GM21786 (cell line): ENCODE measurements around the gene COX4I2.
A peak's percentile ranks its signal among the peaks of the same experiment; 100 is the strongest.
"Not testable (repeated sequence)": the region's sequence is repeated elsewhere in the genome, so short reads cannot be mapped to it uniquely, and the experiment has no call there.

ENCODE experiments used
- ATAC-seq: cut with Tn5 transposase; IDR thresholded peaks from one replicate; pipeline ENCODE4 v1.9.1; 2021; ENCODE audit not compliant: unreplicated experiment

COX4I2 gene

GRCh38 chr20:31653561-31653960, 15.8 kb downstream of the COX4I2 start:
- ATAC-seq = no peak

- ATAC-seq = no peak
These were observed 16.8 kb downstream of the COX4I2 start for GRCh38 chr20:31654534-31654933.

DNA sequence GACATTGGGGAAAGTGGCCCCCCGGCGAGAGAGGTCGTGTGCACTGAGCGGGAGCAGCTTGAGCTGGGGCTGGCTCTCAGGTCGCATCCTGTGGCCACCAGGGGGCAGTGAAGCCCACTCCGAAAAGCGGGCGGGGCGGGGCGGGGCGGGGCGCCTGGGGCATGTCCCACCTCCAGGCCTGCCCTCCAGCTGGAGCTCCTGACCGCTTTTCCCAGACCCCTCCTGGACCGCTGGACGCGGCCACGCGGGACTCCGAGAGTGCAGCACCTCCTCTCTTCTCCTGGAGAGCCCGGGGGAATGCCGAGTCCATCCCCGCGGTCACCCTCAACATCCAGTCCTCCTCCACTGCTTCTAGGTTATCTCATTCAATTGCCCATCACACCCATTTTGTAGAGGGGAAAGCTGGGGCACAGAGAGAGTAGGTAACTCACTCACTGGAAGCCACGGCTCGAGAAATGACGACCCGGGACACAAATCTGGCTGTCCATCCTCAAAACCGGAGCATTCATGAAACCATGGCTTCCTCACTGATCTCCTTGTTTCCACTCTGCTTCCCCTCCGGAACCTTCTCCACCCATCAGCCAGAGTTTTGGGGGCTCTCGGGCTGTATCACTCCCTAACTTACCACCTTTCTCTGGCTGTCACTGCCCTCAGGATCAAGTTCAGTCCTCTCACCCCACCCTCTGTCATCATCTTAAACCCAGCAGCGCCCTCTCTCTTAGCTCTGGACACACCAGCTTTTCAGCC, 24.1 kb downstream of the COX4I2 start:
- peak; percentile 48 for ATAC-seq

GRCh38 chr20:31662372-31662854, 24.7 kb downstream of the COX4I2 start:
- ATAC-seq = no peak

- ATAC-seq = no peak
These were observed 25.8 kb downstream of the COX4I2 start for GRCh38 chr20:31663524-31663837.

GRCh38 chr20:31663838-31664695, 26.4 kb downstream of the COX4I2 start:
- ATAC-seq = no peak

- ATAC-seq = no peak
These were observed 27.1 kb downstream of the COX4I2 start for GRCh38 chr20:31664696-31665354.

DNA sequence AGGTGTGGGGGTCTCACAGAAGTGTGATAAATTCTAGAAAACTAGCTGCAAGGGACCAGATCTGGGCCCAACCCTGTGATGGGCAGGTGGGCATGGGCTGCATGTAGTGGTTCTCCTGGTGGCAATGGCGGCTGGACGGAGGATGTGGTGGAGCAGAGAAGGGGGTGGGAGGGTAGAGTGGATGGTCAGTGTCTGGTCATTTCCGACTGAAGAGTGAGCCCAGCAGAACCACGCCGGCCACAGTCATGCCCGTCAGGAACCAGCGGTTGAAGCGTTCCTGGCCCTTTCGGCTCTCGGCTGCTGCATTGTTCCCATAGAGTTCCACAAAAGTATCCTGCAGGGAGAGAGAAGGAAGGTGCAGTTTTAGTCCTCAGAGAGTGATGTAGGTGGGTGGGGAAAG, 28.0 kb downstream of the COX4I2 start:
- no peak for ATAC-seq

- ATAC-seq = no peak
These were observed 28.7 kb downstream of the COX4I2 start for GRCh38 chr20:31666258-31667042.

DNA sequence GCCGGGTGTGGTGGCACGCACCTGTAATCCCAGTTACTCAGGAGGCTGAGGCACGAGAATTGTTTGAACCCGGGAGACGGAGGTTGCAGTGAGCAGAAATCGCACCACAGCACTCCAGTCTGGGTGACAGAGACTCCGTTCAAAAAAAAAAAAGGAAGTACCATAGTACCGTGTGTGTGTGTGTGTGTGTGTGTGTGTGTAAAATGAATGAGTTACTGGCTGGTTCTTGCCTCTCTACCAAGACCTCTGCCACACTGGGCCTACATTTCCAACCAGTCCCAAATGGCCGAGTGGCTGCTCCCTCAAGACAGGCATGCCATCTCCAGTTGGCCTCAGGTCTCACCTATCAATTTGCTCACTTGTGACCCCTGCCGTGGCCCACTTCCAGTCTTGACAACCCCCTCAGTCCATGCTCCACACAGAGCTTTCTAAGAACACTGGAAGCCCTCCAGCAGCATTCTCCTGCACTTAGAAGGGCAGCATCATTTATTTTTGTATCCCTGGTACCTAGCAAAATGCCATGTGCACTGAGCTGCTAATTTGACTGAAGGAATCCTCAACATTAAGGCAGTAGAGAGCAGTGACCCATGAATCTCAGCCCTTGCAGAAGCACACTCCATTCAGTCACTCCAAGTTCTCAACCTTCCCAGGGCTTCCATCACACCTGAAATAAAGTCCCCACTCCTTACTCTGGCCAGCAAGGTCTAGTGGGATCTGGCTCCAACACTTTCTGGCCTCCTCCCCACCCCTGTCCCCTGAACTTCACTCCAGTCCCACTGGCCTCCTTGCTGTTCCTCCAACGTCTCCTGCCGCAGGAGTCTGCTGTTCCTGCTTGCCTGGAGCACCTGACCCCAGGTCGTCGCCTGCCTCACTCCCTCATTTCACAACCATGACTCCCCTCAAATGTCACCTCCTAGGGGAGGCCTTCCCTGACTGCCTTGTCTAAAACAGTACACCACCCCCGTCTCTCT, 29.9 kb downstream of the COX4I2 start:
- ATAC-seq = no peak

GRCh38 chr20:31668944-31669343, 31.2 kb downstream of the COX4I2 start:
- not testable (repeated sequence) for ATAC-seq

GRCh38 chr20:31669876-31670275, 32.2 kb downstream of the COX4I2 start:
- ATAC-seq = no peak

GRCh38 chr20:31670371-31671228, 32.9 kb downstream of the COX4I2 start:
- no peak for ATAC-seq

DNA sequence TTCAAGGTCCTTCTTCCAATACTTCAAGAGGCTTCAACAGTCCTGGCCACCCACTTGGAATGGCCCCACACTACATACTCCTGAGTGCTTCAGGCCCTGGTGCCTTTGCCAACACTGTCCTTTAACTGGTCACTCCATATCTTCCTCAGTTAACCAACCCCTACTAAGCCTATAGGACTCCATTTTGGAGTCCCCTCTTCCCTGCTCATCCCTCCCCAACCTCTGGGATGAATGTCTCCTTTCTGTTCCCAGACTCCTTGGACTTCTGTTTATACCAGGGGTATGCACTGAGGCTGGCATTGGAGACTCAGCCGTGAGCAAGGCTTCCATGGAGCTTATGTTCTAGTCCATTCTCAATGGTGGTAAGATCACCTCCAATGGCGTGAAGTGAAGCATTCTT, 33.6 kb downstream of the COX4I2 start:
- ATAC-seq = no peak

GRCh38 chr20:31673435-31673834, 35.7 kb downstream of the COX4I2 start:
- ATAC-seq = no peak

DNA sequence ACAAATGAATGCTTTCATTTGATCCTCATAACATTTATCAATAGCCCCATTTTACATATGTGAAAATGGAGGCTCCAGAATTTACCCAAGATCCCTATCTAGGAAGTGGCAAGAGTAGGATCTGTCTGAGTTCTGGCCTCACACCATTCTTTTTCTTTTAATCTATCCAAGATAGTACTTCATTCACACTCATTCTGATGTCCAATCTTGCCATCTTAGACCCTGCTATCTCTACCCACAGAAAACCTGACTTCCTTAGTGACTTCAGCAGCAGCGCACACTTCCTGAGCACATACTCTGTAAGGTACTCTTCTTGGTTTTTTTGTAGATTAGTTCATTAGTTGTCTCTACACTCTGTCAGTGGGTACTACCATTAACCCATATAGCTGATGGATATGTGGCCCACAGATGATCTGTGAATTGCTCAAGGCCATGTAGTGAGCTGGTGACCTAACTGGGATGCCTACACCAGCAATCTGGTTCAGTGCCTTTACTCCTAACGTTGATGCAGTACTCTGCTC, 36.3 kb downstream of the COX4I2 start:
- no peak for ATAC-seq

- peak; percentile 75 for ATAC-seq
These were observed 37.4 kb downstream of the COX4I2 start for GRCh38 chr20:31674895-31675827.
